Measurements from ENCODE around the gene ORC6. TPM values are rescaled to one million over a fixed set of nuclear protein-coding genes. Genes with fewer than 3 reads are reported as not detected.

Gene ORC6
- total RNA-seq, 2 donors from 2014 or later = 1.4 to 16.8 TPM

DNA sequence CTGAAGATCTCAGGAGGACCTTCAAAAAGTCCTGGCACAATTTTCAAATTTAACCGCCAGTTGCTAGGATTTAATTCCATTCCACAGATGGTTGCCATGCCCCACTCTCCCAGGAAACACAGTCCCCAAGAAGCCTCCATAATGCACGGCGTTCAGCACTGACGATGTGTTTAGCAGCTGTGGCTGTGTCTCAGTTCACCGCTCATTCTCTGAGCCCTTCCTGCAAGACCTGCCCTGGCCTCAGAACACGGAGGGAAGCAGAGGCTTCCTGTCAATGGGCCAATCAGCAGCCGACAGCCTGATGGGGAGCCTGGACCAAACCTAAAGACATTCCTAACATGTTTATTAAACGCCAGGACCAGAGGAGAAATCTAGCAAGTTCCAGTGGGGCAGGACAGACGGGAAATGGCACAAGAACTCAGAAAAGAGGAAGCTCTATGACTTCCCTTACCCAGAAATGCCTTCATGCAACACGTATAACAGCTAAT lies 53.8 kb downstream of the ORC6 start:
- intact Hi-C loops (cut with DNase I) = no loop called here
- TF ChIP-seq, protein P1, sequence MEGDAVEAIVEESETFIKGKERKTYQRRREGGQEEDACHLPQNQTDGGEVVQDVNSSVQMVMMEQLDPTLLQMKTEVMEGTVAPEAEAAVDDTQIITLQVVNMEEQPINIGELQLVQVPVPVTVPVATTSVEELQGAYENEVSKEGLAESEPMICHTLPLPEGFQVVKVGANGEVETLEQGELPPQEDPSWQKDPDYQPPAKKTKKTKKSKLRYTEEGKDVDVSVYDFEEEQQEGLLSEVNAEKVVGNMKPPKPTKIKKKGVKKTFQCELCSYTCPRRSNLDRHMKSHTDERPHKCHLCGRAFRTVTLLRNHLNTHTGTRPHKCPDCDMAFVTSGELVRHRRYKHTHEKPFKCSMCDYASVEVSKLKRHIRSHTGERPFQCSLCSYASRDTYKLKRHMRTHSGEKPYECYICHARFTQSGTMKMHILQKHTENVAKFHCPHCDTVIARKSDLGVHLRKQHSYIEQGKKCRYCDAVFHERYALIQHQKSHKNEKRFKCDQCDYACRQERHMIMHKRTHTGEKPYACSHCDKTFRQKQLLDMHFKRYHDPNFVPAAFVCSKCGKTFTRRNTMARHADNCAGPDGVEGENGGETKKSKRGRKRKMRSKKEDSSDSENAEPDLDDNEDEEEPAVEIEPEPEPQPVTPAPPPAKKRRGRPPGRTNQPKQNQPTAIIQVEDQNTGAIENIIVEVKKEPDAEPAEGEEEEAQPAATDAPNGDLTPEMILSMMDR (IDR thresholded peaks at IDR 0.05) = no peak
- TF ChIP-seq POLR2AphosphoS5 (IDR thresholded peaks at IDR 0.05) (no peak), POLR2A (IDR thresholded peaks at IDR 0.05) (no peak)
- H3K4me1 ChIP-seq (replicated peaks) = no peaks in the 10 kb centered on the region
- no peaks in the 10 kb centered on the region for H3K36me3 ChIP-seq
- no peak overlapping the region for H3K27ac ChIP-seq
- H3K4me3 ChIP-seq = no peak overlapping the region
- no peak for DNase-seq (ENCODE audit: low spot score)
- no peaks in the 10 kb centered on the region for H3K27me3 ChIP-seq (replicated peaks; ENCODE audit: insufficient read depth)
- no peaks in the 10 kb centered on the region for H3K9me3 ChIP-seq
- 41% methylated on average over 10 of the region's 10 CpGs for WGBS

DNA sequence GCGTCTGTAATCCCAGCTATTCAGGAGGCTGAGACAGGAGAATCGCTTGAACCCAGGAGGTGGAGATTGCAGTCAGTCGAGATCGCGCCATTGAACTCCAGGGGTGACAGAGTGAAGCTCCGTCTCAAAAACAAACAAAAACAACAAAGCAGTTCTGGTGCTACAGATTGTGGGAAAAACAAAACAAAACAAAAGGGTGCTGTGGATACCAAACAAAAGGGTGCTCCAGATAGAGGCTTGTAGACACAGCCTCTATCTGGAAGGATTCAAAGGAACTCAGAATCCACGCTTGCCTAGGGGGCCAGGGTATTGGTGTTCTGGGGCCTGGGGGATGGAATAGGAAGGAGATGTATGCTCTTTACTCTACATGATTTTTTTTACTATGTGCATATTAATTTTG lies 56.2 kb downstream of the ORC6 start:
- intact Hi-C loops (cut with DNase I) = no loop called here
- H3K4me1 ChIP-seq (replicated peaks) = no peaks in the 10 kb centered on the region
- no peak overlapping the region for H3K4me3 ChIP-seq
- TF ChIP-seq, protein P1 (IDR thresholded peaks at IDR 0.05) = no peak
- no peak for TF ChIP-seq POLR2A (IDR thresholded peaks at IDR 0.05)
- no peak for TF ChIP-seq POLR2AphosphoS5 (IDR thresholded peaks at IDR 0.05)
- no peaks in the 10 kb centered on the region for H3K9me3 ChIP-seq
- DNase-seq (ENCODE audit: low spot score) = no peak
- 86% methylated on average over 7 of the region's 7 CpGs for WGBS
- no peaks in the 10 kb centered on the region for H3K27me3 ChIP-seq (replicated peaks; ENCODE audit: insufficient read depth)
- no peaks in the 10 kb centered on the region for H3K36me3 ChIP-seq
- no peak overlapping the region for H3K27ac ChIP-seq

DNA sequence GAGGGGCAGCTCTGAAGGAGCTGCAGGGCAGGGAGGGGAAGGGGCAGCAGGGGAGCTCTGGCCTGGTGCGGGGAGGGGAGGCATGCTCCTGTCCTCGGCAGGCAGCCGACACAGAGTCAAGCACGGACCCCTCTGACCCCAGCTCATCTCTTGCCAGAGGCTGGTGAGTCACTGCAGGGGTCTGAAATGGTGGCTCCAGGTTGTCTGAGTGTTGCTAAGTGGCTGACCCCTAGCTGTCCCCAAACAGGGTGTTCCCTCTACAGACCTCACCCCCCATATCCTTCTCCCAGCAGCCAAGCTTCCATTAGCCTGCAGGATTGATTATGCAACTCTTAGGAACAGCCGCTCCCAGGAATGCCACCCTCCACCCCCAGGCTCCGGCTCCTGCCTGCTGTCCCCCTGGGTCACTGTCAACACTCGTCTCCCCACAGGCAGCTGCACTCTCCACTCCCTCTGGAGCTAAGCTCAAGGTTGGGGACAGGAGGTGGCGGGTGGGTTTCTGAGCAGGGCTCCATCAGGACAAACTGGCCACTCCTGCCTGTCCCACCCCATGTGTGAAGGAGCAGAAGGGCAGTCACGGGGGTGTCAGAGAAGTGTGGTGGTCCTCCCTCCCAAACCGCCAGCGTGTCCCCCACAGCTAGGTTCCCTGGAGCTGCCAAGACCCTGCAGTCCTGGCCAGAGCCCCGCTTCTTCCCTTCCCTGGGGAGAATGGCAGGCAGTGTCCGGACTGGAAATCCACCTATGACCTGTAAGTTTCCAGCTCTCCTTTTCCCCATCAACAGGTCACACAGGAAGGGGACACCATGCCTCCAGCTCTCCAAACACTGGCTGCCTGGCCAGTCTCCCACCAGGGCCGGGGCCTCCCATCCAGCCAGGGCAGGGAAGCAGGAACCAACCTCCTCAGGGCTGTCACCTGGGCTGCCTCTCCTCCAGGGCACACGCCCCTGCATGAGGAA lies 57.6 kb downstream of the ORC6 start:
- TF ChIP-seq POLR2AphosphoS5 (IDR thresholded peaks at IDR 0.05) = no peak
- TF ChIP-seq, protein P1 (IDR thresholded peaks at IDR 0.05) = no peak
- TF ChIP-seq POLR2A (IDR thresholded peaks at IDR 0.05) = no peak
- 81% methylated on average over 14 of the region's 15 CpGs for WGBS
- intact Hi-C loops (cut with DNase I) = no loop called here
- Histone ChIP-seq H3K27ac (no peak overlapping the region), H3K4me3 (no peak overlapping the region), H3K36me3 (no peaks in the 10 kb centered on the region), H3K27me3 (replicated peaks; ENCODE audit: insufficient read depth) (no peaks in the 10 kb centered on the region), H3K4me1 (replicated peaks) (no peaks in the 10 kb centered on the region), H3K9me3 (no peaks in the 10 kb centered on the region)
- no peak for DNase-seq (ENCODE audit: low spot score)

Other genes starting within 250 kb of the ORC6 start
- gene SHCBP1, start 68.3 kb upstream of the ORC6 start, total RNA-seq = 1 to 10 TPM in 1 of 2 donors, under 1 TPM in 1; 0.77 to 5.6 TPM
- 100 to 1,000 TPM in 1 of 2 donors, 10 to 100 TPM in 1; 99.1 to 107 TPM for gene VPS35, start 481 bp upstream of the ORC6 start, total RNA-seq
- gene MYLK3, start 58.7 kb downstream of the ORC6 start, total RNA-seq = 10 to 100 TPM in 1 of 2 donors, 1 to 10 TPM in 1; 1.5 to 54.2 TPM
- gene C16orf87, start 141.5 kb downstream of the ORC6 start, total RNA-seq = 10 to 100 TPM in 1 of 2 donors, 1 to 10 TPM in 1; 8.1 to 24.4 TPM
- gene GPT2, start 194.7 kb downstream of the ORC6 start, total RNA-seq = 10 to 100 TPM; 49.8 to 64.6 TPM